ENCODE measurements around the gene ATP5ME. TPM values are rescaled to one million over a fixed set of nuclear protein-coding genes. Genes with fewer than 3 reads are reported as not detected.

The ATP5ME gene
- total RNA-seq, 1 experiment from 2014 or later, result 425 TPM

DNA sequence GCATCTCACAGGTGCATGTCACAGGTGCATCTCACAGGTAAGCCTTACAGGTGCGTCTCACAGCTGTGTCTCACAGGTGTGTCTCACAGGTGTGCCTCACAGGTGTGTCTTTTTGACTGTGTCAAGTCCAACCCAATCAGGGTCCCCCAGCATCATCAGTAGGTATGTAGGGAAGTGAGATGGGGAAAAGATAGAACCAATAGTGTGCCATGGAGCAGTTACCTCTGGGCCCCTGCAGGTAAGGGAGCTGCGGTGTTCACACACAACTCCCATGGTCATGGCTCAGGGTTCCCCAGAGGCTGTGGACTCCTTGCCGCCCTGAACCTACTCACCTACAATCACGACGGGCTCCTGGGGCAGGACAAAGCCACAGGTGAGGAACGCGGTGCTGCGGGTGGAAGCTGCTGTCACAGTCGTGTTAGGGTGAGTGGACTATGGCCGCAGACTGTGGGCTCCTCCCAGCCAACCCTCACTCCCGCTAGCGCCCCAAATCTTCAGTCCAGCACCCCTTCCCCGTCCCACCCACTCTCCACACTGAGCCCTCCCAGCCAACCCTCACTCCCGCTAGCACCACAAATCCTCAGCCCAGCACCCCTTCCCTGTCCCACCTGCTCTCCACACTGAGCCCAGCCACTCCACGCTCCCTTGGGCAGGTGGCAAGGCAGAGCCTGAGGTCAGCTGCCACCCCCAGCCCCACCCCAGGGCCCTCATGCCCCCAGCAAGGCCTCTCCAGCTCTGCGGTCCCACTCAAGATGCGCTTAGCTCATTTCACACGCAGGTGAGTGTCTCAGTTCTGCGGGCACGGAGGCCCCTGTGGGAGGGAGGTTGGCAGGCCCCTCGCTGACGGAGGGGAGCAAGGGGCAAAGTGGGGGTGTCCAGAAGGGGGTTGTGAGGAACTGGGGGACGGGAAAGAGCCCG lies 50.8 kb downstream of the ATP5ME start:
- no CpG with 5 or more reads among the region's 24 CpGs for WGBS (ENCODE audit: extremely low coverage, insufficient read length, low lambda C conversion rate)
- Histone ChIP-seq H3K79me1 (ENCODE audit: insufficient read depth, low read depth, low read length, poor library complexity, severe bottlenecking) (no peaks in the 10 kb centered on the region), H3K18ac (ENCODE audit: insufficient read length, low read depth, low read length) (no peak overlapping the region), H3K4me1 (ENCODE audit: insufficient read depth, low read length) (no peaks in the 10 kb centered on the region; the same call in 1 of the 2 replicates), H3K9me3 (ENCODE audit: control insufficient read depth, low read depth, low read length) (no peaks in the 10 kb centered on the region), H2BK12ac (ENCODE audit: insufficient read length, low read depth, low read length) (no peak overlapping the region), H3K4ac (ENCODE audit: low read depth, low read length) (no peak overlapping the region), H3K27me3 (ENCODE audit: insufficient read depth, low read length) (no peaks in the 10 kb centered on the region; the same call in 1 of the 2 replicates), H3K4me2 (ENCODE audit: insufficient read depth, insufficient read length, low read length) (no peak overlapping the region), H4K91ac (ENCODE audit: insufficient read length, low read depth, low read length) (no peak overlapping the region), H2BK5ac (ENCODE audit: insufficient read length, low read length) (no peak overlapping the region), H4K8ac (replicated peaks; ENCODE audit: insufficient read length, low read depth, low read length) (no peak overlapping the region), H2BK20ac (ENCODE audit: low read depth, low read length, poor library complexity, severe bottlenecking) (no peak overlapping the region), H3K79me2 (ENCODE audit: insufficient read depth, low read length) (no peaks in the 10 kb centered on the region), H3K9ac (ENCODE audit: extremely low read depth, insufficient read length, low read length) (no peak overlapping the region), H3K23ac (ENCODE audit: insufficient read length, low read depth, low read length) (no peak overlapping the region), H3K14ac (ENCODE audit: insufficient read depth, low read length) (no peak overlapping the region), H4K20me1 (ENCODE audit: control insufficient read depth, insufficient read depth, insufficient read length) (no peaks in the 10 kb centered on the region), H2BK120ac (ENCODE audit: low read depth, low read length, poor library complexity, severe bottlenecking) (no peak overlapping the region), H2BK15ac (ENCODE audit: low read depth, low read length) (no peak overlapping the region), H4K5ac (ENCODE audit: insufficient read length, low read depth, low read length) (no peak overlapping the region), H2AFZ (ENCODE audit: low read length) (no peak overlapping the region), H3K23me2 (ENCODE audit: insufficient read length, low read depth, low read length, poor library complexity, severe bottlenecking) (no peaks in the 10 kb centered on the region), H3T11ph (ENCODE audit: low read length) (no peak overlapping the region), H2AK5ac (ENCODE audit: insufficient read length, low read length) (no peak overlapping the region), H3K56ac (ENCODE audit: insufficient read length, low read depth, low read length) (no peak overlapping the region), H3K27ac (ENCODE audit: insufficient read length, low read depth, low read length) (no peak overlapping the region)
- Mint-ChIP-seq H3K4me1 (peaks cover 9 to 20% of the 10 kb centered on the region in 2 experiments), H3K27me3 (ENCODE audit: low read depth) (peaks cover 32% of the 10 kb centered on the region), H3K36me3 (ENCODE audit: insufficient read depth in 1 of 3, low read depth in 3 of 3) (no peaks in the 10 kb centered on the region; a peak in 1 of 7 replicates), H3K4me3 (no peak overlapping the region), H3K9me3 (no peaks in the 10 kb centered on the region; a peak in 1 of 5 replicates), H3K27ac (no peak overlapping the region)
- TF ChIP-seq, protein P1, sequence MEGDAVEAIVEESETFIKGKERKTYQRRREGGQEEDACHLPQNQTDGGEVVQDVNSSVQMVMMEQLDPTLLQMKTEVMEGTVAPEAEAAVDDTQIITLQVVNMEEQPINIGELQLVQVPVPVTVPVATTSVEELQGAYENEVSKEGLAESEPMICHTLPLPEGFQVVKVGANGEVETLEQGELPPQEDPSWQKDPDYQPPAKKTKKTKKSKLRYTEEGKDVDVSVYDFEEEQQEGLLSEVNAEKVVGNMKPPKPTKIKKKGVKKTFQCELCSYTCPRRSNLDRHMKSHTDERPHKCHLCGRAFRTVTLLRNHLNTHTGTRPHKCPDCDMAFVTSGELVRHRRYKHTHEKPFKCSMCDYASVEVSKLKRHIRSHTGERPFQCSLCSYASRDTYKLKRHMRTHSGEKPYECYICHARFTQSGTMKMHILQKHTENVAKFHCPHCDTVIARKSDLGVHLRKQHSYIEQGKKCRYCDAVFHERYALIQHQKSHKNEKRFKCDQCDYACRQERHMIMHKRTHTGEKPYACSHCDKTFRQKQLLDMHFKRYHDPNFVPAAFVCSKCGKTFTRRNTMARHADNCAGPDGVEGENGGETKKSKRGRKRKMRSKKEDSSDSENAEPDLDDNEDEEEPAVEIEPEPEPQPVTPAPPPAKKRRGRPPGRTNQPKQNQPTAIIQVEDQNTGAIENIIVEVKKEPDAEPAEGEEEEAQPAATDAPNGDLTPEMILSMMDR (conservative IDR thresholded peaks at IDR 0.05), result no peak
- DNase-seq, result peak; percentile 18

Other genes with a start within 250 kb of the ATP5ME start
- 95.8 and 97.8 TPM in 2 replicates for gene ZNF721, start 175.1 kb downstream of the ATP5ME start, total RNA-seq (2021)
- gene PIGG, start 175.1 kb downstream of the ATP5ME start, total RNA-seq (2021), result 39.0 and 45.5 TPM in 2 replicates
- gene TMEM271, start 98.0 kb downstream of the ATP5ME start, total RNA-seq (2021), result 0.09 TPM in 1 of 2 replicates, not detected in the other
- 10.2 and 10.8 TPM in 2 replicates for gene PDE6B, start 48.7 kb downstream of the ATP5ME start, total RNA-seq (2021)
- 18.0 and 18.4 TPM in 2 replicates for gene MYL5, start 266 bp upstream of the ATP5ME start, total RNA-seq (2021)
- 6.8 and 6.9 TPM in 2 replicates for gene SLC49A3, start 14.9 kb upstream of the ATP5ME start, total RNA-seq (2021)
- gene PCGF3, start 31.6 kb upstream of the ATP5ME start, total RNA-seq (2021), result 42.6 and 43.1 TPM in 2 replicates
- gene CPLX1, start 151.9 kb upstream of the ATP5ME start, total RNA-seq (2021), result 0.48 and 0.90 TPM in 2 replicates

Measured in H9 (cell line).